Trophoblast cell (in vitro differentiated cells and primary cell): ENCODE data around the gene PAXX.

Experiments
- DNase-seq, 2 donors: peaks; one replicate each; pipeline ENCODE4 v3.0.0-alpha.2; 2016
- H2AFZ ChIP-seq: 2 replicates; pipeline ENCODE4 v1.6.1; 2013; ENCODE audit warnings: low read length, moderate library complexity, mild to moderate bottlenecking; ENCODE audit not compliant: insufficient read depth, poor library complexity
- H2AK5ac ChIP-seq: 2 replicates; pipeline ENCODE4 v1.6.1; 2013; ENCODE audit warnings: mild to moderate bottlenecking, low read length
- H2BK120ac ChIP-seq: 2 replicates; pipeline ENCODE4 v1.6.1; 2013; ENCODE audit warnings: low read length, mild to moderate bottlenecking, moderate library complexity; ENCODE audit not compliant: insufficient read depth, poor library complexity
- H2BK12ac ChIP-seq: 2 replicates; pipeline ENCODE4 v1.6.1; 2013; ENCODE audit warnings: mild to moderate bottlenecking, low read length, moderate library complexity
- H2BK5ac ChIP-seq: 2 replicates; pipeline ENCODE4 v1.6.1; 2013; ENCODE audit warnings: low read length, low read depth, moderate library complexity, mild to moderate bottlenecking; ENCODE audit not compliant: poor library complexity
- H3K14ac ChIP-seq: 2 replicates; pipeline ENCODE4 v1.6.1; 2013; ENCODE audit warnings: mild to moderate bottlenecking, low read length
- H3K18ac ChIP-seq: 2 replicates; pipeline ENCODE4 v1.6.1; 2013; ENCODE audit warnings: mild to moderate bottlenecking, low read length
- H3K23ac ChIP-seq: 2 replicates; pipeline ENCODE4 v1.6.1; 2013; ENCODE audit warnings: low read length
- H3K27ac ChIP-seq: 2 replicates; pipeline ENCODE4 v1.5.1; 2013; ENCODE audit warnings: low read depth, mild to moderate bottlenecking, inconsistent platforms, low read length, moderate library complexity
- H3K27me3 ChIP-seq: 2 replicates; pipeline ENCODE4 v1.6.1; 2013; ENCODE audit warnings: inconsistent platforms, mild to moderate bottlenecking, low read length, moderate library complexity; ENCODE audit not compliant: insufficient read depth
- H3K36me3 ChIP-seq, 2 experiments: 1 replicate in 1 of 2; 2 replicates in 1 of 2; pipeline ENCODE4 v1.6.1; 2013; ENCODE audit warnings: low read length in 2 of 2, mild to moderate bottlenecking in 2 of 2, moderate library complexity in 1 of 2; ENCODE audit not compliant: insufficient read depth in 2 of 2, control insufficient read depth in 1 of 2
- H3K4ac ChIP-seq: 2 replicates; pipeline ENCODE4 v1.6.1; 2013; ENCODE audit warnings: low read depth, mild to moderate bottlenecking, low read length, moderate library complexity
- H3K4me1 ChIP-seq, 2 experiments: 1 replicate in 1 of 2; 2 replicates in 1 of 2; pipeline ENCODE4 v1.6.1; 2013; ENCODE audit warnings: low read length in 2 of 2, mild to moderate bottlenecking in 2 of 2, moderate library complexity in 1 of 2; ENCODE audit not compliant: insufficient read depth in 2 of 2, control insufficient read depth in 1 of 2
- H3K4me2 ChIP-seq: 2 replicates; pipeline ENCODE4 v1.6.1; 2013; ENCODE audit warnings: inconsistent platforms, mild to moderate bottlenecking, low read length, moderate library complexity
- H3K4me3 ChIP-seq: 2 replicates; pipeline ENCODE4 v1.5.1; 2013; ENCODE audit warnings: mild to moderate bottlenecking, low read depth, low read length, inconsistent platforms
- H3K79me1 ChIP-seq: one replicate; pipeline ENCODE4 v1.6.1; 2013; ENCODE audit warnings: low read length
- H3K79me2 ChIP-seq: 2 replicates; pipeline ENCODE4 v1.6.1; 2013; ENCODE audit warnings: low read length, mild to moderate bottlenecking; ENCODE audit not compliant: control insufficient read depth, insufficient read depth, poor library complexity
- H3K9ac ChIP-seq: 2 replicates; pipeline ENCODE4 v1.6.1; 2013; ENCODE audit warnings: mild to moderate bottlenecking, low read length
- H3K9me3 ChIP-seq: 2 replicates; pipeline ENCODE4 v1.6.1; 2013; ENCODE audit warnings: low read depth, mild to moderate bottlenecking, control low read depth, inconsistent platforms, low read length; ENCODE audit not compliant: insufficient read depth
- H4K12ac ChIP-seq: 2 replicates; pipeline ENCODE4 v1.6.1; 2013; ENCODE audit warnings: low read depth, mild to moderate bottlenecking, low read length, moderate library complexity
- H4K8ac ChIP-seq: 2 replicates; pipeline ENCODE4 v1.6.1; 2013; ENCODE audit warnings: low read depth, mild to moderate bottlenecking, low read length, moderate library complexity
- H4K91ac ChIP-seq: one replicate; pipeline ENCODE4 v1.6.1; 2013; ENCODE audit warnings: low read depth, mild to moderate bottlenecking, low read length, moderate library complexity
- WGBS: extraction: QIAGEN DNeasy Blood & Tissue Kit; methylation state at CpG from one replicate; pipeline ENCODE4 v1.1.7; 2013; ENCODE audit warnings: missing lambda C conversion rate; ENCODE audit not compliant: insufficient read length, insufficient coverage; ENCODE audit errors: extremely low coverage; 5-methylcytosine and 5-hydroxymethylcytosine counted together

The PAXX gene

GRCh38 chr9:137017791-137018497 is 25.7 kb downstream of the PAXX start:
- Histone ChIP-seq H4K8ac (no peak overlapping the region), H3K9me3 (peaks cover 24% of the 10 kb centered on the region), H3K79me1 (no peaks in the 10 kb centered on the region), H3K23ac (no peak overlapping the region), H3K79me2 (no peaks in the 10 kb centered on the region), H3K27me3 (no peaks in the 10 kb centered on the region), H3K36me3 (no peaks in the 10 kb centered on the region), H2BK12ac (no peak overlapping the region), H2AFZ (no peak overlapping the region), H2BK5ac (no peak overlapping the region), H3K4ac (no peak overlapping the region), H3K14ac (no peak overlapping the region), H3K4me1 (no peaks in the 10 kb centered on the region), H3K9ac (no peak overlapping the region), H3K18ac (no peak overlapping the region), H3K4me3 (no peak overlapping the region), H2BK120ac (no peak overlapping the region), H4K12ac (no peak overlapping the region), H3K4me2 (no peak overlapping the region), H2AK5ac (no peak overlapping the region), H3K27ac (no peak overlapping the region), H4K91ac (no peak overlapping the region)
- DNase-seq = no peak
- no CpG with 5 or more reads among the region's 45 CpGs for WGBS

DNA sequence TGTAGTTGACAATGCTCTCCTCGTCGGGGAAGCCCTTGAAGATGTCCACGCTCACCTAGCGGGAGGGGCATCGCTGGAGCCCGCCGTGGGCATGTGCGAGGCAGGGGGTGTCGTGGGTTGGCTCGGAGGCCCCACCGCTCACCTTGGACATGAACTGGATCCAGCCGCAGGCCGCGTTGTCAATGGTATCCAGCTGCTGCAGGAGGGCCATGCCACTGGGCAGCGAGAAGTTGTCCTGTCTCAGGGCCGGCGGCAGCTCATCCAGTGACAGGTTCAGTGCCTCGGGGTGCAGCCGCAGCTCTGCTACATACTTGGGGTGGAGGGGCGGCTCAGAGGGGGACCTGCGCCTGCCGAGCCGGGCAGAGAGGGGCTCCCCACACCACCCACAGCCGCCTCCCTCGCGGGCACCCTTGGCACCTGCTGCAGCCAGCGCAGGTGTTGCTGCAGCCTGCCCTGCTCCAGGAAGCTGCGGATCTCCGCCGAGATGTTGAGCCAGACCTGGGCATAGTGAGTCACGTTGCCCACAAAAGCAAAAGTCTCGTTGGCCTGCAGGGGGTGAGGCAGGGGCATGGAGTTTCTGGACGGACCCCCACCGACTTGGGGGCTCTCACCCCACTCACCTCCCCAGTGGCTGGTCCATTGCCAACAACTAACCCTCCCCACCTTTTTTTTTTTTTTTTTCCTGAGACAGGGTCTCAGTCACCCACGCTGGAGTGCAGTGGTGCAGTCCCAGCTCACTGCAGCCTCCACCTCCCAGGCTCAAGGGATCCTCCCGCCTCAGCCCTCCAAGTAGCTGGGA is 26.7 kb downstream of the PAXX start:
- H3K18ac ChIP-seq = no peak overlapping the region
- H3K4me3 ChIP-seq = no peak overlapping the region
- no peaks in the 10 kb centered on the region for H3K79me1 ChIP-seq
- H2BK5ac ChIP-seq = no peak overlapping the region
- no peak overlapping the region for H2AFZ ChIP-seq
- no peak overlapping the region for H3K14ac ChIP-seq
- H4K91ac ChIP-seq = no peak overlapping the region
- H3K27ac ChIP-seq = no peak overlapping the region
- H3K4me1 ChIP-seq = no peaks in the 10 kb centered on the region
- no peak overlapping the region for H2BK12ac ChIP-seq
- no peak overlapping the region for H2BK120ac ChIP-seq
- H3K27me3 ChIP-seq = no peaks in the 10 kb centered on the region
- H3K36me3 ChIP-seq = no peaks in the 10 kb centered on the region
- DNase-seq = no peak
- no peak overlapping the region for H3K23ac ChIP-seq
- H2AK5ac ChIP-seq = no peak overlapping the region
- H4K8ac ChIP-seq = no peak overlapping the region
- H3K9ac ChIP-seq = no peak overlapping the region
- no CpG with 5 or more reads among the region's 36 CpGs for WGBS
- H3K79me2 ChIP-seq = no peaks in the 10 kb centered on the region
- H3K4ac ChIP-seq = no peak overlapping the region
- H3K4me2 ChIP-seq = no peak overlapping the region
- H3K9me3 ChIP-seq = peaks cover 22% of the 10 kb centered on the region
- no peak overlapping the region for H4K12ac ChIP-seq

GRCh38 chr9:137019891-137020683 is 27.9 kb downstream of the PAXX start:
- Histone ChIP-seq H2BK120ac (no peak overlapping the region), H3K27me3 (no peaks in the 10 kb centered on the region), H3K79me1 (no peaks in the 10 kb centered on the region), H3K9me3 (peaks cover 21% of the 10 kb centered on the region), H3K4ac (no peak overlapping the region), H3K79me2 (no peaks in the 10 kb centered on the region), H2AK5ac (no peak overlapping the region), H4K12ac (no peak overlapping the region), H3K4me1 (no peaks in the 10 kb centered on the region), H4K8ac (no peak overlapping the region), H4K91ac (no peak overlapping the region), H3K4me2 (no peak overlapping the region), H3K27ac (no peak overlapping the region), H3K9ac (no peak overlapping the region), H3K36me3 (no peaks in the 10 kb centered on the region), H2AFZ (no peak overlapping the region), H2BK5ac (no peak overlapping the region), H3K18ac (no peak overlapping the region), H3K14ac (no peak overlapping the region), H3K4me3 (no peak overlapping the region), H2BK12ac (no peak overlapping the region), H3K23ac (no peak overlapping the region)
- no CpG with 5 or more reads among the region's 34 CpGs for WGBS
- no peak for DNase-seq

GRCh38 chr9:137020771-137021567 is 28.7 kb downstream of the PAXX start:
- H4K91ac ChIP-seq = no peak overlapping the region
- no peak for DNase-seq
- no peaks in the 10 kb centered on the region for H3K79me1 ChIP-seq
- no peaks in the 10 kb centered on the region for H3K79me2 ChIP-seq
- H3K4me1 ChIP-seq = no peaks in the 10 kb centered on the region
- no peak overlapping the region for H4K12ac ChIP-seq
- peaks cover 15% of the 10 kb centered on the region for H3K9me3 ChIP-seq
- H3K9ac ChIP-seq = no peak overlapping the region
- WGBS = no CpG with 5 or more reads among the region's 32 CpGs
- H3K4me2 ChIP-seq = no peak overlapping the region
- H3K36me3 ChIP-seq = no peaks in the 10 kb centered on the region
- H2AK5ac ChIP-seq = no peak overlapping the region
- H3K23ac ChIP-seq = no peak overlapping the region
- no peak overlapping the region for H3K4me3 ChIP-seq
- H3K27me3 ChIP-seq = no peaks in the 10 kb centered on the region
- no peak overlapping the region for H2BK120ac ChIP-seq
- no peak overlapping the region for H3K4ac ChIP-seq
- H2BK12ac ChIP-seq = no peak overlapping the region
- no peak overlapping the region for H3K18ac ChIP-seq
- H2BK5ac ChIP-seq = no peak overlapping the region
- H4K8ac ChIP-seq = no peak overlapping the region
- H3K27ac ChIP-seq = no peak overlapping the region
- no peak overlapping the region for H2AFZ ChIP-seq
- no peak overlapping the region for H3K14ac ChIP-seq
